DMS153 (cell line): ENCODE data around the gene ARG2.

Experiments used
- DNase-seq: peaks from one replicate; lab custom pipeline; 2025; lab: John Stamatoyannopoulos, UW

Gene ARG2

GRCh38 chr14:67619446-67620216, at the start of gene ARG2:
Gene ARG2, plus strand, starts transcription at chr14:67619920. Its CDS starts 58 bp downstream, at chr14:67619978.
- peak; percentile 95 for DNase-seq

GRCh38 chr14:67570453-67570852, 49.3 kb upstream of the ARG2 start:
- DNase-seq = no peak

GRCh38 chr14:67571275-67571990, 48.3 kb upstream of the ARG2 start:
- peak; percentile 28 for DNase-seq

GRCh38 chr14:67571991-67572323, 47.8 kb upstream of the ARG2 start:
- DNase-seq = no peak

- DNase-seq = no peak
Measured at GRCh38 chr14:67572608-67573007, 47.1 kb upstream of the ARG2 start.

- DNase-seq = no peak
Measured at GRCh38 chr14:67573228-67574010, 46.3 kb upstream of the ARG2 start.

GRCh38 chr14:67574156-67574555, 45.6 kb upstream of the ARG2 start:
- no peak for DNase-seq

- no peak for DNase-seq
Measured at GRCh38 chr14:67574806-67575205, 44.9 kb upstream of the ARG2 start.

GRCh38 chr14:67575684-67576083, 44.0 kb upstream of the ARG2 start:
- DNase-seq = no peak

- no peak for DNase-seq
Measured at GRCh38 chr14:67576216-67576955, 43.3 kb upstream of the ARG2 start.

- no peak for DNase-seq
Measured at GRCh38 chr14:67577181-67577808, 42.4 kb upstream of the ARG2 start.

GRCh38 chr14:67577909-67578749, 41.6 kb upstream of the ARG2 start:
- DNase-seq = no peak

- DNase-seq = no peak
Measured at GRCh38 chr14:67579040-67579439, 40.7 kb upstream of the ARG2 start.

GRCh38 chr14:67579636-67580035, 40.1 kb upstream of the ARG2 start:
- DNase-seq = no peak

GRCh38 chr14:67580336-67581171, 39.2 kb upstream of the ARG2 start:
- no peak for DNase-seq

- DNase-seq = no peak
Measured at GRCh38 chr14:67581643-67582042, 38.1 kb upstream of the ARG2 start.

- no peak for DNase-seq
Measured at GRCh38 chr14:67582061-67582460, 37.7 kb upstream of the ARG2 start.

GRCh38 chr14:67583711-67584644, 35.7 kb upstream of the ARG2 start:
- DNase-seq = peak; percentile 3

GRCh38 chr14:67584978-67585377, 34.7 kb upstream of the ARG2 start:
- no peak for DNase-seq
